Esophagus muscularis mucosa (tissue), 4 donors: ENCODE results near the gene FCAMR.

Experiments
- EP300 ChIP-seq: sonication (generic); formaldehyde crosslinking; IDR thresholded peaks from one replicate; pipeline ENCODE4 v1.6.1; 2017; ENCODE audit warnings: antibody characterized with exemption
- POLR2A ChIP-seq: fragments of 450-650 bp; IDR thresholded peaks from one replicate; pipeline ENCODE4 v1.6.1; 2017; ENCODE audit warnings: antibody characterized with exemption, moderate library complexity, mild to moderate bottlenecking, low read depth
- POLR2AphosphoS5 ChIP-seq, 2 donors: sonication (generic); formaldehyde crosslinking; IDR thresholded peaks; one replicate each; pipeline ENCODE4 v1.6.1; 2017; ENCODE audit warnings: antibody characterized with exemption in 2 of 2
- TF ChIP-seq, protein P1 (sequence below), 3 experiments: fragments of 200-600 bp in 2 of 3; fragments of 450-650 bp in 1 of 3; sonication (generic) in 2 of 3; IDR thresholded peaks; one replicate each; pipeline ENCODE4 v1.5.1; 2017 to 2019; ENCODE audit warnings: antibody characterized with exemption in 3 of 3, mild to moderate bottlenecking in 2 of 3, moderate library complexity in 1 of 3

GRCh38 chr1:206913766-206914537 is 56.3 kb downstream of the FCAMR start:
- TF ChIP-seq, protein P1, sequence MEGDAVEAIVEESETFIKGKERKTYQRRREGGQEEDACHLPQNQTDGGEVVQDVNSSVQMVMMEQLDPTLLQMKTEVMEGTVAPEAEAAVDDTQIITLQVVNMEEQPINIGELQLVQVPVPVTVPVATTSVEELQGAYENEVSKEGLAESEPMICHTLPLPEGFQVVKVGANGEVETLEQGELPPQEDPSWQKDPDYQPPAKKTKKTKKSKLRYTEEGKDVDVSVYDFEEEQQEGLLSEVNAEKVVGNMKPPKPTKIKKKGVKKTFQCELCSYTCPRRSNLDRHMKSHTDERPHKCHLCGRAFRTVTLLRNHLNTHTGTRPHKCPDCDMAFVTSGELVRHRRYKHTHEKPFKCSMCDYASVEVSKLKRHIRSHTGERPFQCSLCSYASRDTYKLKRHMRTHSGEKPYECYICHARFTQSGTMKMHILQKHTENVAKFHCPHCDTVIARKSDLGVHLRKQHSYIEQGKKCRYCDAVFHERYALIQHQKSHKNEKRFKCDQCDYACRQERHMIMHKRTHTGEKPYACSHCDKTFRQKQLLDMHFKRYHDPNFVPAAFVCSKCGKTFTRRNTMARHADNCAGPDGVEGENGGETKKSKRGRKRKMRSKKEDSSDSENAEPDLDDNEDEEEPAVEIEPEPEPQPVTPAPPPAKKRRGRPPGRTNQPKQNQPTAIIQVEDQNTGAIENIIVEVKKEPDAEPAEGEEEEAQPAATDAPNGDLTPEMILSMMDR (IDR thresholded peaks at IDR 0.05): no peak
- no peak for TF ChIP-seq EP300
- no peak for TF ChIP-seq POLR2A
- TF ChIP-seq POLR2AphosphoS5 (IDR thresholded peaks at IDR 0.05): no peak
